ENCODE data around the gene CNTFR. TPM values are rescaled to one million over a fixed set of nuclear protein-coding genes. Genes with fewer than 3 reads are reported as not detected.
A peak's percentile ranks its signal among the peaks of the same experiment; 100 is the strongest.

CNTFR gene
- total RNA-seq, 1 donor from 2014 or later = 112 TPM

- H3K36me3 Mint-ChIP-seq (ENCODE audit: low read depth) = no peaks in the 10 kb centered on the region
- H3K9me3 Mint-ChIP-seq = no peaks in the 10 kb centered on the region
- no peak overlapping the region for H3K4me3 Mint-ChIP-seq
- no peak for DNase-seq (ENCODE audit: low read depth, low spot score)
- peaks cover 6% of the 10 kb centered on the region for H3K4me1 Mint-ChIP-seq
- no peak overlapping the region for H3K27ac Mint-ChIP-seq (ENCODE audit: unreplicated experiment)
- peaks cover 5% of the 10 kb centered on the region for H3K27me3 Mint-ChIP-seq (ENCODE audit: low read depth)
- no peak for TF ChIP-seq CTCF (conservative IDR thresholded peaks at IDR 0.05)
Observed at GRCh38 chr9:34599546-34599945, 10.0 kb upstream of the CNTFR start.

GRCh38 chr9:34594177-34594576 is 4.7 kb upstream of the CNTFR start:
- no peaks in the 10 kb centered on the region for H3K9me3 Mint-ChIP-seq
- no peaks in the 10 kb centered on the region for H3K36me3 Mint-ChIP-seq (ENCODE audit: low read depth)
- no peak overlapping the region for H3K4me3 Mint-ChIP-seq
- peaks cover 43% of the 10 kb centered on the region for H3K27me3 Mint-ChIP-seq (ENCODE audit: low read depth)
- no peak overlapping the region for H3K27ac Mint-ChIP-seq (ENCODE audit: unreplicated experiment)
- peaks cover 11% of the 10 kb centered on the region for H3K4me1 Mint-ChIP-seq
- DNase-seq (ENCODE audit: low read depth, low spot score) = no peak
- no peak for TF ChIP-seq CTCF (conservative IDR thresholded peaks at IDR 0.05)

GRCh38 chr9:34592895-34593601 is 3.5 kb upstream of the CNTFR start:
- no peak for DNase-seq (ENCODE audit: low read depth, low spot score)

GRCh38 chr9:34591917-34592866 is 2.7 kb upstream of the CNTFR start:
- Mint-ChIP-seq H3K27me3 (ENCODE audit: low read depth) (peaks cover 54% of the 10 kb centered on the region), H3K4me3 (peak overlapping the region; percentile 76), H3K9me3 (no peaks in the 10 kb centered on the region), H3K4me1 (peaks cover 29% of the 10 kb centered on the region), H3K27ac (ENCODE audit: unreplicated experiment) (no peak overlapping the region), H3K36me3 (ENCODE audit: low read depth) (no peaks in the 10 kb centered on the region)
- DNase-seq (ENCODE audit: low read depth, low spot score) = no peak
- peak; percentile 26 for TF ChIP-seq CTCF (conservative IDR thresholded peaks at IDR 0.05)

More at GRCh38 chr9:34592895-34593601, 3.5 kb upstream of the CNTFR start:
- TF ChIP-seq CTCF (conservative IDR thresholded peaks at IDR 0.05) = no peak
- Mint-ChIP-seq H3K27ac (ENCODE audit: unreplicated experiment) (no peak overlapping the region), H3K4me1 (peaks cover 20% of the 10 kb centered on the region), H3K4me3 (peak overlapping the region; percentile 76), H3K9me3 (no peaks in the 10 kb centered on the region), H3K27me3 (ENCODE audit: low read depth) (peaks cover 54% of the 10 kb centered on the region), H3K36me3 (ENCODE audit: low read depth) (no peaks in the 10 kb centered on the region)

GRCh38 chr9:34591248-34591916 is 1.9 kb upstream of the CNTFR start:
- Mint-ChIP-seq H3K27me3 (ENCODE audit: low read depth) (peaks cover 55% of the 10 kb centered on the region), H3K4me3 (peak overlapping the region; percentile 86), H3K36me3 (ENCODE audit: low read depth) (no peaks in the 10 kb centered on the region)

More at GRCh38 chr9:34591248-34591916, 1.9 kb upstream of the CNTFR start:
- Mint-ChIP-seq H3K9me3 (no peaks in the 10 kb centered on the region), H3K27ac (ENCODE audit: unreplicated experiment) (no peak overlapping the region), H3K4me1 (peaks cover 37% of the 10 kb centered on the region)
- peak; percentile 96 for DNase-seq (ENCODE audit: low read depth, low spot score)
- TF ChIP-seq CTCF (conservative IDR thresholded peaks at IDR 0.05) = peak; percentile 94
